Measurements from ENCODE around the gene FAM124B. TPM values are rescaled to one million over a fixed set of nuclear protein-coding genes. Genes with fewer than 3 reads are reported as not detected.

The FAM124B gene
- total and polyA plus RNA-seq, 2 of the 8 experiments (the other 6 are each of a cell fraction or from before 2014, with no cell fraction given) = 2.1 to 2.6 TPM

DNA sequence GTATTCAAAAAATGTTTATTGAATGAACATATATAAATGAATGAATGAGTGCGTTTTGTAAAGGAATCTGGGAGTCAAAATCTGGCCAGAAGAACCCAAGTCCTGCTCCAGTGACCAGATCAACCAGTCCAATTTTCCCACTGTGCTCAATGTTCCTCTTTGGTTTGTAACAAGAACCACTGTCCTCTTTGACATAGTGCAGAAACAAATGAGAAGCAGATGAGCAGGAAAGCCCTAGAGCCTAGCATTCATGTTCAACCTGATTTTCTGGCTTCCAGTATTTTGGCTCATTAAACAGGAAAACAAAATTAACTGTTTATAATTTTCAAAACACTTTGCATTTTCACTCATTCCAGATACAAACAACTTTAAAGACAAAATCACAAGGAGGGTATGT lies 23.2 kb downstream of the FAM124B start (continued):
- TF ChIP-seq SIN3A (conservative IDR thresholded peaks at IDR 0.05 in 1 of 2, IDR thresholded peaks at IDR 0.05 in 1 of 2; ENCODE audit: low read depth in 1 of 2, low read length in 2 of 2) = no peak

Measured in H1 (cell line).